ENCODE measurements around the gene GHDC.
"Not testable (repeated sequence)": the region's sequence is repeated elsewhere in the genome, so short reads cannot be mapped to it uniquely, and the experiment has no call there.

Gene GHDC

DNA sequence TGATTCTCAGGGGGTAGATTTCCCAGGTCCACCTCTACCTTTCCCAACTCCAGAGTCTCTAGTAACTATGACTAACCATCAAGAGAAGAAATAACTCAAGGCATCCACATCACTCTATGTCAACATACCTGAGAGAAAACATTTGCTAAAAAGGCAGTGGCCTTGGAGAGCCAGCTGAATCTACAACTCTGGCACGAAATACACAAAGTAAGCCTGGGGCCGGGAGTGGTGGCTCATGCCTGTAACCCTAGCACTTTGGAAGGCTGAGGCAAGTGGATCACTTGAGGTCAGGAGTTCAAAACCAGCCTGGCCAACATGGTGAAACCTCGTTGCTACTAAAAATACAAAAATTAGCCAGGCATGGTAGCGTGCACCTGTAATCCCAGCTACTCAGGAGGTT lies 51.2 kb downstream of the GHDC start:
- DNase-seq: not testable (repeated sequence)

DNA sequence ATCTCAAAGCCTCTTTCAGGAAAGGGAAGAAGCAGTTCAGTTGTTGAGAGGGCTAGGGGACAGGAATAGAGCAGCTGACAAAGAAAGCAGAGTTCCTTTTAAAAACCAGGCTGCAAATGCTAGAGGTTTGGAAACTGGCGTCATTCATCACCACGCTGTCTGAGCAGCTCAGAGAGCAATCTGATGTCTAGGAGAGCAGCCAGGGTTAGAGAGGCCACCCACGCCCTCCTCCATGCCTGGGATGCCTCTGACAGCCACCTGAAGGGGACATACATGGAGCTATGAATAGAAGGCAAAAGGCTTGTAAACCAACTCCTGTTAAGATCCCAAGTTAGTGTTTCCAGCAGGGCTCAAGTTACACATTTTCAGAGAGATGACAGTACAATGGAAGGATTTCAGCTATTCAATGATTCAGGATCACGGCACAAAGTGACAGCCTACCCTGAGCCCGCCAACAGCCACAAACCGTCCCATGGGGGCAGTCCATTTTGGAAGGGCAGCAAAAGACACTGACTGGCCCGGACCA lies 51.9 kb downstream of the GHDC start:
- no peak for DNase-seq

DNA sequence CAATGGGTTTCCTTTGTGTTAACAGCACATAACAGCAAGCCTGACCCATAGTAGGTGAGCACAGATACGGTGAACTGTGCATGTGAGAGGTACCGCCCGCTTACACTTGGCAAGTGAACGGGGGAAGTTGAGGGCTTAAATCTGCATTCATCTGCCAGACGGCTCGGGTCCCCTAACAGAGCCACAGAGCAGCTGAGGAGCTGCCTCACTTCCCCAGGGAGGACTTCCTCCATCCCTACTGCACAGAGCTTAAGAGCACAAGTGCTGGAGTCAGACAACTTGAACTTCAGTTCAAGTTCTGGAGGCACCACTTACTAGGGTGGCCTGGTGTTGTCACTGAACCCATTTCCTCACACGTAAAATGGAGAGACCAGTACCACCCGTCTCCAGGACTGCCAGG lies 52.9 kb downstream of the GHDC start:
- DNase-seq: no peak

DNA sequence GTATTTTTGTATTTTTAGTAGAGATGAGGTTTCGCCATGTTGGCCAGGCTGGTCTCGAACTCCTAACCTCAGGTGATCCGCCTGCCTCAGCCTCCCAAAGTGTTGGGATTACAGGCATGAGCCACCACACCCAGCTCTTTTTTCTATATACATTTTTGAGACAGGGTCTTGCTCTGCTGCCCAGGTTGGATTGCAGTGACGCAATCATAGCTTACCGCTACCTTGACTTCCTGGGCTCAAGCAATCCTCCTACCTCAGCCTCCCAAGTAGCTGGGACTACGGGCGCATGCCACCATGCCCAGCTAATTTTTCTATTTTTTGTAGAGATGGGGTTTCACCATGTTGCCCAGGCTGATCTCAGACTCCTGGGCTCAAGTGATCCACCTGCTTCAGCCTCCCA lies 53.6 kb downstream of the GHDC start:
- DNase-seq: not testable (repeated sequence)

Measured in stimulated activated CD4-positive, alpha-beta T cell treated with anti-CD3 and anti-CD28 coated beads, Interleukin-4, amount 100 ng/mL, for 24 hours (primary cell).